Measurements from ENCODE around the gene SART1.
A peak's percentile ranks its signal among the peaks of the same experiment; 100 is the strongest.

SART1 gene, protein sequence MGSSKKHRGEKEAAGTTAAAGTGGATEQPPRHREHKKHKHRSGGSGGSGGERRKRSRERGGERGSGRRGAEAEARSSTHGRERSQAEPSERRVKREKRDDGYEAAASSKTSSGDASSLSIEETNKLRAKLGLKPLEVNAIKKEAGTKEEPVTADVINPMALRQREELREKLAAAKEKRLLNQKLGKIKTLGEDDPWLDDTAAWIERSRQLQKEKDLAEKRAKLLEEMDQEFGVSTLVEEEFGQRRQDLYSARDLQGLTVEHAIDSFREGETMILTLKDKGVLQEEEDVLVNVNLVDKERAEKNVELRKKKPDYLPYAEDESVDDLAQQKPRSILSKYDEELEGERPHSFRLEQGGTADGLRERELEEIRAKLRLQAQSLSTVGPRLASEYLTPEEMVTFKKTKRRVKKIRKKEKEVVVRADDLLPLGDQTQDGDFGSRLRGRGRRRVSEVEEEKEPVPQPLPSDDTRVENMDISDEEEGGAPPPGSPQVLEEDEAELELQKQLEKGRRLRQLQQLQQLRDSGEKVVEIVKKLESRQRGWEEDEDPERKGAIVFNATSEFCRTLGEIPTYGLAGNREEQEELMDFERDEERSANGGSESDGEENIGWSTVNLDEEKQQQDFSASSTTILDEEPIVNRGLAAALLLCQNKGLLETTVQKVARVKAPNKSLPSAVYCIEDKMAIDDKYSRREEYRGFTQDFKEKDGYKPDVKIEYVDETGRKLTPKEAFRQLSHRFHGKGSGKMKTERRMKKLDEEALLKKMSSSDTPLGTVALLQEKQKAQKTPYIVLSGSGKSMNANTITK

DNA sequence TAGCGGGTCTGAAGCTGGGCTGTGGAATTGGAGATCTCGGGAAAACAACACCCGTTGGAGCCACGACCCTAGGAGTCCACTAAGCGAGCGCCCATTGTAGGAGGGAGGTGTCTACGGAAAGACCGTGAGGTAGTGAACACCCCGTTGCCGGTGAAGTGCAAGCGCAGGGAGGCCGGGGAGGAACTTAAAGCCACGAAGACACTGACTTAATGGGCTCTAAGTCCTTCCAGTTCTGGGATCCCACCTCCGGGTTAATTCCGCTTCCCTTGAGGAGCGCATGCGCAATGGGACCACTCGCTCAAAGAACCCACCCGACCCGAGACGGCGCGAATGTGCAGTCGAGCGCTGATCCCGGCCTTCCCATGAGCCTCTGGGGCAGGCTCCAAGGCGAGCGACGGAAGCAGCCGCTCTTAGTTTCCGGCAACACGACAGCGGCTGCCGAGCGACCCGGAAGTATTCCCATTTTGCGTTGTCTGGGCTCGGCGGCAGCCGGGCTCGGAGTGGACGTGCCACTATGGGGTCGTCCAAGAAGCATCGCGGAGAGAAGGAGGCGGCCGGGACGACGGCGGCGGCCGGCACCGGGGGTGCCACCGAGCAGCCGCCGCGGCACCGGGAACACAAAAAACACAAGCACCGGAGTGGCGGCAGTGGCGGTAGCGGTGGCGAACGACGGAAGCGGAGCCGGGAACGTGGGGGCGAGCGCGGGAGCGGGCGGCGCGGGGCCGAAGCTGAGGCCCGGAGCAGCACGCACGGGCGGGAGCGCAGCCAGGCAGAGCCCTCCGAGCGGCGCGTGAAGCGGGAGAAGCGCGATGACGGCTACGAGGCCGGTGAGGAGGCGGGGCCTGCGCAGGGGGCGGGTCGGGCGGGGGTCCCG is at the start of gene SART1:
Gene SART1 (plus strand): TSS at position 468 of the 874 bp plus-strand sequence. CDS start 47 bp downstream, at position 515.
- peak; percentile 87 for DNase-seq

DNA sequence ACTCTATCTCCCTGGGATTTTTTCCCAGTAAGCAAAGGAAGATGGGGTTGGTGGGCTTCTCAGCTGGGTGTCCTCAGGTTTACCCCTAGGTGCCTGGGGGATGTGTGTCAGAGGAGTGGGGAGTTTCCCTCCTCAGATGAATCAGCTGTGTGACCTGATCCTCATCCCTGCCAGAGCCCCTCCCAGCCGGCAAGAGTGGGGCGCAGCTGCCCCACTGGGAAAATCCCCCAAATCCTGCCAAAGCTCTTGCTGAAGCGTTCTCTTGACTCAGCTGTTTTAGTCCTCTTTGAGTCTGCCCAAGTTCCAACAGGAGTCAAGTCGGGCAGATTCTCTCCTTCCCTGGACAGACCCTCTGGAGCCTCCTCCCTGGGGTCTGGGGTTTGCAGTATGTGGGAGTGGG is 48.7 kb upstream of the SART1 start:
- no peak for DNase-seq

DNA sequence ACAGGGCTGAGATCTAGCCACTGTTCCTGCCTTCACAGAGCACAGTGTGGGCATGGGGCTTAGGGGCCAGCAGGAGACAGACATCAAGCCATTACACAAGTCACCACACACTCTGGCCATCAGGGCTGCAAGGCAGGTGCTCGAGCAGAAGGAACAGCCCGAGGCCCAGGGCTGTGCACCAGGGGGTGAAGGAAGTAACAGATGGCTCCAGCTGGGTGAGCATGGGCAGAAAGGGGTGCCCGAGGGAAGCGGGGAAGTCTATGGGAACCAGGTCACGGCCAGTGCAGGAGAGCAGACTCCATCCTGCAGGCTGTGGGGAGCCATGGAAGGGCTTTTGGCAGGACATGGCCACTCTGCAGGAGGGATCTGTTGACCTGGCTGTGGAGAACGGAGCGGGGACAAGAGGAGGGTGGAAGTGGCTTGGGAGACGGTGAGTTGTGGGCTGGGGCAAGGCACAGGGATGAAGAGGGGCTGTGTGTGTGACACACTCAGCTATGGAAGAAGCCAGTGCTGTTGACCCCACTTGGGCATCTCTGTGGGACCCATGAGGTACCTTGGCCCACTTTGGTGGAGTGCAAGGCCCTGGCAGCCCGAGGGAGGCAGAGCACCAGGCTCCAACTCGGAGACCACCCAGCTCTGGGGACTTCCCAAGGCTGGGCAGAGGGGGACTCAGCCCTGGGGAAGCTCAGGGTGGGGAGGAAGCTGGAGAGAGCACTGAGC is 46.3 kb upstream of the SART1 start:
- DNase-seq: no peak

DNA sequence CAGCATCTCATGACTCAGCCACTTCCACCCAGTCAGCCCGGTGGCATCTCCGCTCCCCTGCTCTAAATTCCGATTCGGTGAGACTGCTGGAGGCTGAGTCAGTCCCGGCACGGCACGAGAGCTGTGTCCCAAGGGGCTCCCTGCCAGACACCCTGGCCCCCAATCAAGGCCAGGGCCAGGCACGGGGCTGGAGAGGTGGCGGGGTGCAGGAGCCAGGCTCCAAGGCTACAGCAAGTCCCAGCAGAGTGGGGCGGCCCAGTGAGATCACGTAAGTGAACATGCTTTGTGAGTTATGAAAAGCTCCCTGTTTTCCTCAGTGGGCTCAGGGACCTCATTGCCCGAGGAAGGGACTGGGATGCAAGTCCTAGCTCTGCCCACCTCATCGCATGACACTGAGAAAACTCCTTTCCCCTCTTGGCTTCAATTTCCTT is 45.7 kb upstream of the SART1 start:
- no peak for DNase-seq

DNA sequence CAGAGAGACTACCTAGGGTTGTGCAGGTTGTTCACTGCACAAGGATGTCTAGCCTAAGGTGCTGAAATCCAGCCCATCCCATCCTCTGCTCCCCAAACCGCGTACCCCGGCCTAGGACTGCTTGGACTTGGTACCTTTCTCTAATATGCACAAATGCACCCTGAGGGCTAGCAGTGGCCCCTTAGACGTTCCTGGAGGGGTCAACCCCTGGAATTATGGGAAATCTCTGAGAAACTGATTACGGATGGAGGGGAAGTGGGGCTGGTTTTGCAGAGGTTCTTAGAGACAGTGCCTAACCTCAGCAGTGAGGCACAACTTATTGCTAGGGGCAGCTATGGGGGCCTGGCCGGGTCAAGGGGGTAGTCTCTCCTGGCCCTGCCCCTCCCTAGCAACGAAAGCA is 45.1 kb upstream of the SART1 start:
- DNase-seq: no peak

DNA sequence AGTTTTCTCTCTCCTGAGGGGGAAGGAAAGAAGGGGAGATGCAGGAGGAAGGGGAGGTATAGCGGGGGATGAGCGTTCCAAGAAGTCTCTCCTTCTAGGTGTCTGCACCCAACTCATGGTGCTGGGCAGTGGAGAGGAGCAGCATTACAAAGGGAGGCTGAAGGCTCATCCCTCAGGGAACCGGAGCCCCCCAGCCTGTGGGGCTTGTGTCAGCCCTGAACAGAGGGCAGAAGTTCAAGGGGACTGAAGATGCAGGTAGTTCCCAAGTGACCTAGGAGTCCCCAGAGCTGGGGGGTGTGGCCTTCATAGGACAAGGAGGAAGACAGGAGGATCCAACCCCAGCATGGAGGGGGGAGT is 44.5 kb upstream of the SART1 start:
- no peak for DNase-seq

DNA sequence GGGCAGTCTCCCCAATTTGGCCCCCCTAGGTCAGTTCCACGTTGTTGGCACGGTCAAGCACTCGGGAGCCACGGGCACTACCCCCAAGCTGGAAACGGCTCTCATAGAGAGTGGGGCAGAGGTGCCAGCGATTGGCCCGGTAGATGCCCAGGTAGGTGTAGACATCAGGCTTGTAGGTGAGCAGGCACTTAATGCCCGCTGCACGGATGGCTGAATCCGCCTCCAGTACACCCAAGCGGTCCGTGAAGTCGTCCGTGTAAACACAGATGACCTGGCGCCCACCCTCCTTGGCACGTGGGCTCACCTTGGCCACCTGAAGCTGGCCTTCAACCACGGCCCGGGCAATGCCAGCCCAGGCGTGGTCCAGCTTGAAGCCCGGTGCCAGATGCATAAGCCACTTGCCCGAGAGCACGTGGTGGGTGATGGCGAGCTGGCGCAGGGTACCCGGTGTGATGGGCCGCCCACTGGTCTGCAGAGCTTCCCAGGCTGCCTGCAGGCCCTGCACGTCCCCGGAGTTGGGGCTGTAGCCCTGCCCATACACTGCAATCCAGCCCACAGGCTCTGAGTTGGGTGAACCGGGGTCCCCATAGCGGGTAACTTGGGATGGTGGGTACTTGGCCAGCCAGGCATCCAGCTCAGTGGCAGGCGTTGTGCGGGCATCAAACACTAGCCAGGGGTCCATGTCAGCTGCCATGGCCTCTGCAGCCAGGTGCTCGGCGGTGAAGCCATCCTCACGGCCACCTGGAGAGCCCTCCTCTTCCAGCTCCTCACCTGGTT is 43.9 kb upstream of the SART1 start:
- no peak for DNase-seq

DNA sequence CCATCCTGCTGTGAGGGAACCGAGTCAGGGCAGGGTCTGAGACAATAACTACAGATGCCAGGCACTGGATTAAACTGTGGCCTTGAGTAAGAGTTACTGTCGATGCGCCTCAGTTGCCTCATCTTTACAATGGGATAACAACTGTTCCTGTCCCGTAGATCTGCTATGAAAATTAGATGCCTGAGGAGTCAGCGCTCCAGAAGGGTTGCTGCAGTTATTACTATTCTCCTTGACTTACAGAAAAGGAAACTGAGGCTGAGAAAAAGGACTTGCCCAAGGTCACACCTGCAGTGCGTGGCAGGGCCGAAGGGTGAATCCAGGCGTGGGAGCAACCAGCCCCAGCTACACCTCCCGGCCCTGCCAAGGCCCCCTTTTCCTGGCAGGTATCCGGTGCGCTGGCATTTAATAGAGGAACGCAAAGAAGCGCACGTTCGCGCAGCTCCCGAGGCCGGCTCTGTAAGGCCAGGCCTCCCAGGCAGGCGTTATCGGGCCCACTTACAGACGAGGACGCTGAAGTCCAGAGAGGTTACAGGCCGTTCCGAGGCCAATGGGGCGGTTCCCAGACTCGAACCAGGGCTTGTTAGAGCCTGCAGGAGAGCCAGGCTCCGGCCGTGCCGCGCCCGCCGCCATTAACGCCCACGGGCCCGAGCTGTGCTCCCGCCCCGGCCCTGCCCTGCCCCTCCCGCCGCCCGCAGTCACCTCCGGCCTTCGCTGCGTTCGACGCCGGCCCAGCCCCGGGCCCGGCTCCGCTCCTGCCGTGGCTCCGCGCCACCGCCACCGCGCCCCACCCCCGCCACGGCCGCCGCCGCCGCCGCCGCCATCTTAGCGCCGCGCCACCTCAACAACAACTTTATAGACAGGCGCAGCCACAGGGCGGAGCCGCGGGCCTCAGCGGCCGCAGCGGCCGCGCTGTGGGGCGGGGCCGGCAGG is 43.1 kb upstream of the SART1 start, which contains the start of gene C11orf68:
Gene C11orf68 (minus strand): TSS at position 852 of the 930 bp plus-strand sequence. CDS start 31 bp downstream, at position 821.
- DNase-seq: no peak

DNA sequence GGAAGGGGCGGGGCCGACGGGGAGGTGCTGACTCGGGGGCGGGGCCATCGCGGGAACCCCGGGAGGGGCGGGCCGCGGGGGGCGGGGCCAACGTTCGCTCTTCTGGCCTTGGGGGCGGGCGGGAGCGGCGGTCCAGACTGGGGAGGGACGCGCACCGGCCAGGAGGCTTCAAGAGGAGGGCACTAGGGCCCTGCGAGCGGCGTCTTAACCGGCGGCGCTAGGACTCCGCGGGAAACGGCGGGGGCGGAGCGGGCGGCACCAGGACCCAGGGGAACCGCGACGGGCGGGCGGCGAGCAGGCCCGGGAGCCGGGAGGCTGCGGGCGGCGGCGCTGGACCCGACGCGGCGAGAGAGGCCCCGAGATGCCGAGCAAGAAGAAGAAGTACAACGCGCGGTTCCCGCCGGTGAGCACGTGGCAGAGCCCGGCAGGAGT is 42.4 kb upstream of the SART1 start, which contains the start of gene DRAP1:
Gene DRAP1 (plus strand): TSS at position 286 of the 432 bp plus-strand sequence. CDS start 76 bp downstream, at position 362.
- peak; percentile 93 for DNase-seq

DNA sequence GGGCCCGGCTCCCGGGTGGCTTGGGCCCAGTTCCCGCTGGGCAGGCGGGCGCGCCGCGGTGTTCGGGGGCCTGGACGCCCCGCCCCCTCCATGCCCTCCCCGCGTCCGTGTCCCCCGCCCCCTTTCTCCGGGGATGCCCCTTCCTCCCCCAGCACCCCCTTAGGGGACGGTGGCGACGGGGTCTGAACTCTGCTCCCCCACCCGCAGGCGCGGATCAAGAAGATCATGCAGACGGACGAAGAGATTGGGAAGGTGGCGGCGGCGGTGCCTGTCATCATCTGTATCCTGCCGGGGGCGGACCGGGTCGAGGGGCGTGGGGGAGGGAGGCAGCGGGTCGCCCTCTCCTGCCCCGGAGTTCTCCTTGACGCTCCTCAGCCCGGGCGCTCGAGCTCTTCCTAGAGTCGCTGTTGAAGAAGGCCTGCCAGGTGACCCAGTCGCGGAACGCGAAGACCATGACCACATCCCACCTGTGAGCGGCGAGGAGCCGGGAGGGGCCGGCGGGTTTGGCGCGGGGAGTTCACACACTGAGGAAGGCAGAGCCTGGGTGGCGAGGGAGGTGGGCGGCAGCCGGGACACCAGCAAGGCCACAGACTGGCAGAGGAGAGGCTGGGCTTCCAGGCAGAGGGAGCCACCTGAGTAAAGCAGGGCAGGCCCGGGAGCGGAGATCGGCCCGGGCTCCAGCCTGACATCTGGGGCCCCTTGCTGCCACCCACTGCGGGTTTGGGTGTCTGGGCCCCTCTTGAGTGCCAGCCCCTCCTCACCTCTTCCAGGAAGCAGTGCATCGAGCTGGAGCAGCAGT is 41.8 kb upstream of the SART1 start:
- no peak for DNase-seq

DNA sequence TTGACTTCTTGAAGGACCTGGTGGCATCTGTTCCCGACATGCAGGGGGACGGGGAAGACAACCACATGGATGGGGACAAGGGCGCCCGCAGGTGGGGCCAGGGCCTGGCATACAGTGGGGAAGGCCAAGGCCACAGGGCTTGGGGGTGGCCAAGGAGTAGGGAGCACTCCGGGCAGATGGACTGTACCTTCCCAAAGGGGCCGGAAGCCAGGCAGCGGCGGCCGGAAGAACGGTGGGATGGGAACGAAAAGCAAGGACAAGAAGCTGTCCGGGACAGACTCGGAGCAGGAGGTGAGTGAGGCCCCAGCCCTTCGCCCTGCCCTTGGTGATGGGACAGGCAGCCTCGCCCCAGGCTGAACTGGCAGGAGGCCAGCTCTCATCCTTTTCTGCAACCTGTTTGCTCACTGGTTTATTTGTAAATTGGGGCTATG is 41.1 kb upstream of the SART1 start:
- no peak for DNase-seq

DNA sequence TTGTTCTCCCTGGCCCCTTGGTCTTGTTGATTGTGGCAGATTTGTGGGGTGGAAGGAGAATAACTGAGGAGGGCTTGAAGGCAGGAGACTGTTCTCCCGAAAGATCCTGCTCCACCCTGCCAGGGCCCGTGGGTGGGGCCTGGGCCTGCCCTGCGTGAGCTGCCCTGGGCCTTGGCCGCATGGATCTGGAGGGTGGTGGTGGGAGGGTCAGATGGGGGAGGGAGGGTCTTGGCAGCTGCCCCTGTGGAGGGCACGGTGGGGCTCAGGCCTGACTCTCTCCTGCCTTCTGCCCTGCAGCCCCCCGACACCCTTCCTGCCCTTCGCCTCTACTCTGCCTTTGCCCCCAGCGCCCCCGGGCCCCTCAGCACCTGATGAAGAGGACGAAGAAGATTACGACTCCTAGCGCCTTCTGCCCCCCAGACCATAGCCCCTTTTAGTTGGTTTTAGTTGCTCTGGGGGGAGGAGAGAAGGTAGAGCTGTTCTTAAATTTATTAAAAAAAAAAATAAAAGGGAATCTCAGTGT is 40.4 kb upstream of the SART1 start:
- no peak for DNase-seq

DNA sequence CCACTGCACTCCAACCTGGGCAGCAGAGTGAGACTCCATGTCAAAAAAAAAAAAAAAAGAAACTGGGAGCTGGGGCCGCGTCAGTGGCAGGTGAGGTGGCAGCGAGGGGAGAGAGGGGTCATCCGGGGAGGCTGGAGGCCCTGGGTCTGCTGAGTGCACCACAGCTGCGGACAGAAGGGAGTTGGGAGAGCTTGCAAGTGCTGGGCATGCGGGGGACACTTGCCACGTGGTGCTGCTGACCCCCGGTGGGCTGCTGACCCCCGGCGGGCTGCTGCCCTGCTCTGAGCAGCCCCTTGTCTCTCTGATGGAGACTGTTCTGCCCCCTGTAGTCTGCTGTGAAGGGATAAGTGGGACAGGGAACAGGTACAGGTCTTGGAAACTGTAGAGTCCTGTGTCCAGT is 39.7 kb upstream of the SART1 start:
- DNase-seq: no peak

DNA sequence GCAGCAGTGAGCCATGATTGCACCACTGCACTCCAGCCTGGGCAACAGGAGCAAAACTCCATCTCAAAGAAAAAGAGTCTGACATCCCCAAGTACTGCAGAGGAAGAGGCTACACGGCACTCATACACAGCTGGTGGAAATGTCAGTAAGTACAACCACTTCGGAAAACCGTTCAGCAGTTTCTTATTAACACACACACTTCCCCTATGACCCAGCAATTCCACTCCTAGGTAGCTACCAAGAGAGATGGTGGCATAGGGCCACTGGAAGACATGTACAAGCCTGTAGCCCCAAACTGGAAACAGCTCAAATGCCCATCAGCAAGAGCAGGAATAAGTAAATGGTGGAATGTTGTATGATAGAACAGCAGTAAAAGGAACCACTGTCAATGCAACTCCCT is 39.0 kb upstream of the SART1 start:
- no peak for DNase-seq

DNA sequence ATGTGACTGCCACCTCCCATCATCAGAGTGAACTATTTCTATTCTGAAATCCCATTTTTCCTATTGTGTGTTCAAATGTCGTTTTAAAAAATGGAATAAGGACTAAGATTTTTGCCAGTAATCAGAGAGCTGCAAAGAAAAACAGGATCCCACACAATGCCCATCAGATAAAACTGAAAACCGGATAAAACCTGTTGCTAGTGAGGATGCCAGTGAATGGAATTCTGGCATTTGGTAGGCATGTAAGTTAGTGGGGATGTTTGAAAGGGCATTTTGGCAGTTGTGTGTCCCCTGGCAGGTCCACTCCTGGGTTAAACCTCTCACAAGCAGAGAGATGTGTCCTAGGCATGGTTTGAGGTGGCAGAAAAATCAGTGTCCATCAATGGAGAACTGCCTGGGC is 36.1 kb upstream of the SART1 start:
- no peak for DNase-seq

DNA sequence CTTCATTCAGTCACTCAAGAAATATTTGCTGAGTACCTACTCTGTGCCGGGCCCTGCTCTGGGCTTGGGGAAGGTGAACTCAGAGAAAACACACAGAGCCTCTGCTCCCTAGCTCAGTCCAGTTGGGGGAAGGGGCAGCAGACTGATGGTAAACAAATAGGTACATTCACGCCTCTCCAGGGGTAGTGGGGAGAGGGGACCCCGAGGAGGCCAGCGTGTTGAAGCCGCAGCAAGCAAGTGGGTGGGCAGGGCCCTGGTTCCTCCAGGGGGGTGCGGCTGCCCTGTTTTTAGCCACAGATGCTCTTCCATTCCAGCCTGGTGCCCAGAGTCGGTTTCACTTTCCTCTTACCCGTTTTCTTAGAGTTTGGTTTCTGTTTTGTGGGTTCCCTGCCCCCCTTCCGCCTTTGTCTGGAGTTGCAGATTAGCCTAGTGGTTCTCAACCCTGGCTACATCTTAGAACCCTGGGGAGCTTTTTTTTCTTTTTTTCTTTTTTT is 33.6 kb upstream of the SART1 start:
- no peak for DNase-seq

DNA sequence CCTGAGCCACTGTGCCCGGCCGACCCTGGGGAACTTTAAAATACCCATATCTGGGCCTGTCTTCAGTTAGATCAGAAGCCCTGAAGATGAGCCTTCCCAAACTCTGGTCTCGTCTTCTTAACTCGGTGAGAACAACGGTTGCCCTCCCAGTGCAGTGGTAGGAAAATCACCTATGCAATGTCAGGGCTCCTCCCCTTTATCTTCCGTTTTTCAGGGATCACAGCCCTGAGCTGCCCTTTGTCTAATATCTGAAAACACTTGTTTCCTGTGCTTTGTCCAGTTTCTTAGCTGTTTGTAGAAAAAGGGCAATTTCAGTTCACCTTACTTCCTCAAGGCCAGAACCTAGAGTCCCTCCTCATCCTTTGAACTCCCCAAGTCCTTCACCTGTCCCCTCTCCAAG is 32.9 kb upstream of the SART1 start:
- no peak for DNase-seq

DNA sequence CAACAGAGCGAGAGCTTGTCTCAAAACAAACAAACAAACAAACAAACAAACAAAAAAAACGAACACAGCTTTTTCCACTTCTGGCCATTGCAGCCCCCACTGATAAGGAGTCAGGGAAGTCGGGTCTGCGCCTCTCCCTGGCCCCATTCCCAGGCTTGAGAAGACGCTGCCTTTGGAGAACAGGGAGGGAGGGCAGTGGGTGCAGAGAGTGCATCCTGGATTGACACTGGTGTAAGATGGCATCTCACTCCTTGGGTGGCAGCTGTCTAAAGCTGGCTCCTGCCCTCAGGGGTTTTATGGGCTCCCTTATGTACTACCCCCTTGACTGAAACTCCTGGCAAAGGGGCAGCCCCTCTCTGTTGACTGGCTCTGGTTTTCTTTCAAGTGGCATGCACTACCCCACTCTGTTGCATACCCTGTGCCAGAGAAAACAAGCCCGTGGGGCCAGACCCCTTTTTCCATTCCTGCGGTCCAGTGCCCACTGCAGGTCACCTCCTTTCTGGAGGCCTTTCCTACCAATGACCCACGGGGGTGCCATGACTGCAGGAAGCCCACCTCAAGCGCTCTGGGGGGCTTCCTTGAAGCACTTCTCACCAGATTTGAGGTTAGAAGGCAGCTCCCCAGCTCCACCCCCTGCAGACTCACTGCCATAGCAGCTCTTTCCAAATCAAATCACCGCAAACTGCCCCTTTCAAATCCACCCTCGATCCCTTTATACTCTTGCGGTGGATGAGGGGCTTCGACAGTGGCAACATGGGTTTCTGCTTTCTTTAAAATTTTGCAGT is 29.6 kb upstream of the SART1 start:
- DNase-seq: no peak
